Measurements from ENCODE around the gene RAB44.

- TF ChIP-seq ZNF263 (CRISPR knock-in tag; IDR thresholded peaks at IDR 0.05; ENCODE audit: low read depth) (no peak), CTCF (IDR thresholded peaks at IDR 0.05) (no peak), ZNF138 (CRISPR knock-in tag; conservative IDR thresholded peaks at IDR 0.05) (no peak), ETV6 (CRISPR knock-in tag; IDR thresholded peaks at IDR 0.05) (no peak), FOXK1 (CRISPR knock-in tag; IDR thresholded peaks at IDR 0.05) (no peak), TEAD4 (CRISPR knock-in tag; IDR thresholded peaks at IDR 0.05) (no peak), NFE2L1 (CRISPR knock-in tag; IDR thresholded peaks at IDR 0.05) (no peak), ATF3 (CRISPR knock-in tag; conservative IDR thresholded peaks at IDR 0.05) (no peak), USF2 (CRISPR knock-in tag; IDR thresholded peaks at IDR 0.05) (no peak), PREB (CRISPR knock-in tag; IDR thresholded peaks at IDR 0.05; ENCODE audit: borderline replicate concordance) (no peak), RELA (CRISPR knock-in tag; IDR thresholded peaks at IDR 0.05; ENCODE audit: borderline replicate concordance) (no peak)
- TF ChIP-seq, protein P1, sequence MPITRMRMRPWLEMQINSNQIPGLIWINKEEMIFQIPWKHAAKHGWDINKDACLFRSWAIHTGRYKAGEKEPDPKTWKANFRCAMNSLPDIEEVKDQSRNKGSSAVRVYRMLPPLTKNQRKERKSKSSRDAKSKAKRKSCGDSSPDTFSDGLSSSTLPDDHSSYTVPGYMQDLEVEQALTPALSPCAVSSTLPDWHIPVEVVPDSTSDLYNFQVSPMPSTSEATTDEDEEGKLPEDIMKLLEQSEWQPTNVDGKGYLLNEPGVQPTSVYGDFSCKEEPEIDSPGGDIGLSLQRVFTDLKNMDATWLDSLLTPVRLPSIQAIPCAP (CRISPR knock-in tag; IDR thresholded peaks at IDR 0.05): no peak
- TF ChIP-seq, protein P2, sequence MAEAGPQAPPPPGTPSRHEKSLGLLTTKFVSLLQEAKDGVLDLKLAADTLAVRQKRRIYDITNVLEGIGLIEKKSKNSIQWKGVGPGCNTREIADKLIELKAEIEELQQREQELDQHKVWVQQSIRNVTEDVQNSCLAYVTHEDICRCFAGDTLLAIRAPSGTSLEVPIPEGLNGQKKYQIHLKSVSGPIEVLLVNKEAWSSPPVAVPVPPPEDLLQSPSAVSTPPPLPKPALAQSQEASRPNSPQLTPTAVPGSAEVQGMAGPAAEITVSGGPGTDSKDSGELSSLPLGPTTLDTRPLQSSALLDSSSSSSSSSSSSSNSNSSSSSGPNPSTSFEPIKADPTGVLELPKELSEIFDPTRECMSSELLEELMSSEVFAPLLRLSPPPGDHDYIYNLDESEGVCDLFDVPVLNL (CRISPR knock-in tag; IDR thresholded peaks at IDR 0.05; ENCODE audit: borderline replicate concordance, low read depth): no peak
Measured at GRCh38 chr6:36713846-36714245, 16.2 kb downstream of the RAB44 start.

Measured in WTC11 (cell line).